K562 (cell line): ENCODE data around the gene VPS37D. TPM values are rescaled to one million over a fixed set of nuclear protein-coding genes. Genes with fewer than 3 reads are reported as not detected.

Experiments
- ELF4 ChIP-seq: fragments of 450-650 bp; formaldehyde crosslinking; IDR thresholded peaks from 2 replicates; pipeline ENCODE4 v1.4.0; 2022; ENCODE audit warnings: missing genetic modification characterization
- ESRRA ChIP-seq: fragments of 450-650 bp; IDR thresholded peaks from 2 replicates; pipeline ENCODE4 v1.6.1; 2014; ENCODE audit warnings: low read depth, mild to moderate bottlenecking, moderate library complexity, borderline replicate concordance
- FIP1L1 ChIP-seq: fragments of 200-400 bp; formaldehyde crosslinking; IDR thresholded peaks from 2 replicates; pipeline ENCODE4 v1.6.1; 2018; ENCODE audit warnings: mild to moderate bottlenecking, low read depth, low read length; ENCODE audit not compliant: poor library complexity, severe bottlenecking
- FOSL1 ChIP-seq: fragments of 200-800 bp; sonication (Bioruptor generic); conservative IDR thresholded peaks from 2 replicates; pipeline ENCODE4 v1.6.1; 2016; ENCODE audit warnings: missing genetic modification characterization, missing compliant biosample characterization
- KAT7 ChIP-seq: sonication (generic); formaldehyde crosslinking; IDR thresholded peaks from 2 replicates; pipeline ENCODE4 v1.8.0; 2022; ENCODE audit warnings: missing genetic modification reagents, mild to moderate bottlenecking, borderline replicate concordance
- KDM1A ChIP-seq, 2 experiments: fragments of 450-650 bp; IDR thresholded peaks; 2 replicates each; pipeline ENCODE4 v1.6.1; 2016; ENCODE audit warnings: mild to moderate bottlenecking in 2 of 2
- MAFF ChIP-seq: IDR thresholded peaks from 2 replicates; pipeline ENCODE4 v1.6.1; 2012; ENCODE audit warnings: low read length, improper control_type of control experiment
- NR2C1 ChIP-seq, 2 experiments: fragments of 450-650 bp; IDR thresholded peaks; 2 replicates each; pipeline ENCODE4 v1.6.1; 2017; ENCODE audit warnings: mild to moderate bottlenecking in 2 of 2, antibody characterized with exemption in 1 of 2, inconsistent platforms in 1 of 2, missing compliant biosample characterization in 1 of 2, missing genetic modification characterization in 1 of 2
- PHB2 ChIP-seq: fragments of 450-650 bp; IDR thresholded peaks from 2 replicates; pipeline ENCODE4 v1.6.1; 2017; ENCODE audit warnings: low read depth
- SIRT6 ChIP-seq: IDR thresholded peaks from one replicate; pipeline ENCODE4 v1.6.1; 2012; ENCODE audit warnings: low read depth, mild to moderate bottlenecking, control low read depth, inconsistent platforms, low read length, moderate library complexity
- SRSF9 ChIP-seq: fragments of 200-400 bp; formaldehyde crosslinking; IDR thresholded peaks from 2 replicates; pipeline ENCODE4 v1.6.1; 2017; ENCODE audit warnings: low read depth, low read length, borderline replicate concordance
- STAT5A ChIP-seq: IDR thresholded peaks from 2 replicates; pipeline ENCODE4 v1.6.1; 2012; ENCODE audit warnings: low read length, inconsistent platforms, borderline replicate concordance
- TCF7L2 ChIP-seq: fragments of 150-350 bp; IDR thresholded peaks from 2 replicates; pipeline ENCODE4 v1.6.1; 2016; ENCODE audit warnings: low read depth, mild to moderate bottlenecking, low read length, moderate library complexity
- ZC3H8 ChIP-seq: fragments of 450-650 bp; IDR thresholded peaks from 2 replicates; pipeline ENCODE4 v1.6.1; 2017
- ZKSCAN1 ChIP-seq: fragments of 150-350 bp; IDR thresholded peaks from 2 replicates; pipeline ENCODE4 v1.6.1; 2016; ENCODE audit warnings: low read depth, low read length
- ZNF24 ChIP-seq: fragments of 450-650 bp; IDR thresholded peaks from 2 replicates; pipeline ENCODE4 v1.6.1; 2016
- ZNF57 ChIP-seq: fragments of 450-650 bp; formaldehyde crosslinking; IDR thresholded peaks from 2 replicates; pipeline ENCODE4 v1.4.0; 2020; ENCODE audit warnings: mild to moderate bottlenecking, moderate library complexity
- polyA plus RNA-seq, 8 experiments: library from polyadenylated mRNA; depleted of rRNA in 4 of 8; stranded (reverse) in 5 of 8; unstranded in 3 of 8; fragments of >200 nt; fragmentation: Nextera tagmentation in 2 of 8; fragmentation: Illumina TruSeq in 1 of 8; extraction: Ambion mirVana in 2 of 8; extraction: Trizol in 1 of 8; gene quantifications; 2 replicates each; pipeline versions ENCODE4 v1.2.1 to v1.2.3, GENCODE V29; 2011 to 2014; ENCODE audit warnings: inconsistent platforms in 1 of 8, missing spikeins in 1 of 8
- total RNA-seq, 7 experiments: library from RNA; depleted of rRNA in 6 of 7; stranded (reverse); fragments of >200 nt in 6 of 7; fragmentation: Illumina TruSeq in 2 of 7; extraction: Trizol in 2 of 7; gene quantifications; 2 replicates each; pipeline versions ENCODE4 v1.2.1 to v1.2.3, GENCODE V29; 2011 to 2021; ENCODE audit warnings: low replicate concordance in 1 of 7
- TF ChIP-seq, protein P1 (sequence below), 2 experiments: fragments of 450-650 bp; conservative IDR thresholded peaks; 2 replicates each; pipeline ENCODE4 v1.6.1; 2017; ENCODE audit warnings: mild to moderate bottlenecking in 2 of 2, moderate library complexity in 2 of 2
- TF ChIP-seq, protein P2 (sequence below): fragments of 250-450 bp; sonication (Bioruptor Pico); IDR thresholded peaks from 2 replicates; pipeline ENCODE4 v1.5.1; 2021; ENCODE audit warnings: mild to moderate bottlenecking
- TF ChIP-seq, protein P3 (sequence below): sonication (generic); formaldehyde crosslinking; IDR thresholded peaks from 2 replicates; pipeline ENCODE4 v1.8.0; 2023; ENCODE audit warnings: missing genetic modification reagents, mild to moderate bottlenecking, borderline replicate concordance

Gene VPS37D
- total and polyA plus RNA-seq, 9 of the 15 experiments (the other 6 are each of a cell fraction or from before 2014, with no cell fraction given) = 0.25 to 2.3 (median 1.0) TPM; not detected in 3

DNA sequence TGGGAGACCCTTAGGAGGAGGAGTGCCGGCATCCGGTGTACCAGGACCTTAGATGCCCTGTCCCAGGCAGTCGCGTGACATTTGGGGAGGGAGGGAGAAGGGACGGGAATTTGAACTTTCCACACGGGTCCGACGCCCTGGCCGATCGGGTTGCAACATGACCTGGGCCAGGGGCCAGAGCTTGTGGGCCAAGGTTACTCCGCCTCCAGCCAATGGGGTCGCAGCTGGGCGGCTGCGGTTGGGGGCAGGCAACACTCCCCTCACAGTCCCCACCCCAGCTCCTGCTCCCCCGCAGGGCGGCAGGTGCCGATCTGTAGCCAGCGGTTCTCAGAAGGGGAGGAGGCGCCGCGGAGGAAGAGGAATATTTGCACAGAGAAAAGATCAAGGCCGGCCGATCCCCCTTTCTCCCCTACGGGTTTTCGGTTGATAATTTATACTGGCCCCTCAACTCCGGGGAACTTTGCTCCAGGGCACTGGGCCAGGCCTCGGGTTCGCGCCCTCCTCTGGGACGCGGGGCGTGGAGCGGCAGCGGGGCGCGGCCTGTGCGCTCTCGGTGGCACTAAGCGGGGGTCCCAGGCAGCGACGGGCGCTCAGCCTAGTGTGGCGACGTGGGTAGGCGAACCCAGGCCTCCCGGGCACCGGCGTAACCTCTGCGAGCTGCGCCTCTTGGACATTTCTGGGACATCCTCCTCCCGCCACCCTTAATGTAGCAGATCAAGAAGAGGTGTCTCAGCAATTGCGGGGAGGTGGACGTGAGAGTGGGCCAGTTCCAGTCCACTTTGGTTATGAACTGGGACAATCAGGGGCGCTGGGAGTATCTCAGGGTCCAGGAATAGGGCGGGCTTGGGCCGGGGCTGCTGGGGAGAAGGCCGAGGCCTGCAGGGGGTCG is 44.5 kb upstream of the VPS37D start (continued):
- TF ChIP-seq, protein P1, sequence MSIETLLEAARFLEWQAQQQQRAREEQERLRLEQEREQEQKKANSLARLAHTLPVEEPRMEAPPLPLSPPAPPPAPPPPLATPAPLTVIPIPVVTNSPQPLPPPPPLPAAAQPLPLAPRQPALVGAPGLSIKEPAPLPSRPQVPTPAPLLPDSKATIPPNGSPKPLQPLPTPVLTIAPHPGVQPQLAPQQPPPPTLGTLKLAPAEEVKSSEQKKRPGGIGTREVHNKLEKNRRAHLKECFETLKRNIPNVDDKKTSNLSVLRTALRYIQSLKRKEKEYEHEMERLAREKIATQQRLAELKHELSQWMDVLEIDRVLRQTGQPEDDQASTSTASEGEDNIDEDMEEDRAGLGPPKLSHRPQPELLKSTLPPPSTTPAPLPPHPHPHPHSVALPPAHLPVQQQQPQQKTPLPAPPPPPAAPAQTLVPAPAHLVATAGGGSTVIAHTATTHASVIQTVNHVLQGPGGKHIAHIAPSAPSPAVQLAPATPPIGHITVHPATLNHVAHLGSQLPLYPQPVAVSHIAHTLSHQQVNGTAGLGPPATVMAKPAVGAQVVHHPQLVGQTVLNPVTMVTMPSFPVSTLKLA (conservative IDR thresholded peaks at IDR 0.05) = peak in 1 of 2 experiments; percentile 41; a peak in 1 of 4 replicates
- TF ChIP-seq ZNF57 (CRISPR knock-in tag) (no peak), KAT7 (CRISPR knock-in tag) (no peak), ESRRA (peak; percentile 84; the same call in 1 of the 2 replicates), TCF7L2 (no peak), KDM1A (IDR thresholded peaks at IDR 0.05) (peak in 1 of 2 experiments; percentile 25; a peak in 1 of 4 replicates), ZNF24 (no peak), MAFF (no peak), ZC3H8 (no peak), ZKSCAN1 (no peak), SRSF9 (no peak), PHB2 (no peak), FIP1L1 (no peak), ELF4 (CRISPR knock-in tag) (no peak), STAT5A (no peak), NR2C1 (IDR thresholded peaks at IDR 0.05) (no peak), NR2C1 (tag; IDR thresholded peaks at IDR 0.05) (no peak), SIRT6 (no peak), FOSL1 (tag) (peak; percentile 7; the same call in 1 of the 2 replicates)
- TF ChIP-seq, protein P2, sequence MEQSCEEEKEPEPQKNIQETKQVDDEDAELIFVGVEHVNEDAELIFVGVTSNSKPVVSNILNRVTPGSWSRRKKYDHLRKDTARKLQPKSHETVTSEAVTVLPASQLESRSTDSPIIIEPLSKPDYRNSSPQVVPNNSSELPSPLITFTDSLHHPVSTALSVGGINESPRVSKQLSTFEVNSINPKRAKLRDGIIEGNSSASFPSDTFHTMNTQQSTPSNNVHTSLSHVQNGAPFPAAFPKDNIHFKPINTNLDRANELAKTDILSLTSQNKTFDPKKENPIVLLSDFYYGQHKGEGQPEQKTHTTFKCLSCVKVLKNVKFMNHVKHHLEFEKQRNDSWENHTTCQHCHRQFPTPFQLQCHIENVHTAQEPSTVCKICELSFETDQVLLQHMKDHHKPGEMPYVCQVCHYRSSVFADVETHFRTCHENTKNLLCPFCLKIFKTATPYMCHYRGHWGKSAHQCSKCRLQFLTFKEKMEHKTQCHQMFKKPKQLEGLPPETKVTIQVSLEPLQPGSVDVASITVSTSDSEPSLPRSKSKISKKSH (CRISPR knock-in tag) = no peak
- TF ChIP-seq, protein P3, sequence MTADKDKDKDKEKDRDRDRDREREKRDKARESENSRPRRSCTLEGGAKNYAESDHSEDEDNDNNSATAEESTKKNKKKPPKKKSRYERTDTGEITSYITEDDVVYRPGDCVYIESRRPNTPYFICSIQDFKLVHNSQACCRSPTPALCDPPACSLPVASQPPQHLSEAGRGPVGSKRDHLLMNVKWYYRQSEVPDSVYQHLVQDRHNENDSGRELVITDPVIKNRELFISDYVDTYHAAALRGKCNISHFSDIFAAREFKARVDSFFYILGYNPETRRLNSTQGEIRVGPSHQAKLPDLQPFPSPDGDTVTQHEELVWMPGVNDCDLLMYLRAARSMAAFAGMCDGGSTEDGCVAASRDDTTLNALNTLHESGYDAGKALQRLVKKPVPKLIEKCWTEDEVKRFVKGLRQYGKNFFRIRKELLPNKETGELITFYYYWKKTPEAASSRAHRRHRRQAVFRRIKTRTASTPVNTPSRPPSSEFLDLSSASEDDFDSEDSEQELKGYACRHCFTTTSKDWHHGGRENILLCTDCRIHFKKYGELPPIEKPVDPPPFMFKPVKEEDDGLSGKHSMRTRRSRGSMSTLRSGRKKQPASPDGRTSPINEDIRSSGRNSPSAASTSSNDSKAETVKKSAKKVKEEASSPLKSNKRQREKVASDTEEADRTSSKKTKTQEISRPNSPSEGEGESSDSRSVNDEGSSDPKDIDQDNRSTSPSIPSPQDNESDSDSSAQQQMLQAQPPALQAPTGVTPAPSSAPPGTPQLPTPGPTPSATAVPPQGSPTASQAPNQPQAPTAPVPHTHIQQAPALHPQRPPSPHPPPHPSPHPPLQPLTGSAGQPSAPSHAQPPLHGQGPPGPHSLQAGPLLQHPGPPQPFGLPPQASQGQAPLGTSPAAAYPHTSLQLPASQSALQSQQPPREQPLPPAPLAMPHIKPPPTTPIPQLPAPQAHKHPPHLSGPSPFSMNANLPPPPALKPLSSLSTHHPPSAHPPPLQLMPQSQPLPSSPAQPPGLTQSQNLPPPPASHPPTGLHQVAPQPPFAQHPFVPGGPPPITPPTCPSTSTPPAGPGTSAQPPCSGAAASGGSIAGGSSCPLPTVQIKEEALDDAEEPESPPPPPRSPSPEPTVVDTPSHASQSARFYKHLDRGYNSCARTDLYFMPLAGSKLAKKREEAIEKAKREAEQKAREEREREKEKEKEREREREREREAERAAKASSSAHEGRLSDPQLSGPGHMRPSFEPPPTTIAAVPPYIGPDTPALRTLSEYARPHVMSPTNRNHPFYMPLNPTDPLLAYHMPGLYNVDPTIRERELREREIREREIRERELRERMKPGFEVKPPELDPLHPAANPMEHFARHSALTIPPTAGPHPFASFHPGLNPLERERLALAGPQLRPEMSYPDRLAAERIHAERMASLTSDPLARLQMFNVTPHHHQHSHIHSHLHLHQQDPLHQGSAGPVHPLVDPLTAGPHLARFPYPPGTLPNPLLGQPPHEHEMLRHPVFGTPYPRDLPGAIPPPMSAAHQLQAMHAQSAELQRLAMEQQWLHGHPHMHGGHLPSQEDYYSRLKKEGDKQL (CRISPR knock-in tag) = no peak
